HL-60 (cell line): ENCODE results near the gene FAM120AOS.

Experiments
- DNase-seq, 2 experiments: peaks; one replicate each; pipeline ENCODE4 v3.0.0-alpha.2; 2010 to 2020; ENCODE audit warnings: low read depth in 1 of 2, low spot score in 1 of 2
- H3K27ac ChIP-seq: fragments of 250-450 bp; sonication (Bioruptor Pico); replicated peaks from 2 replicates; pipeline ENCODE4 v1.5.1; 2020; ENCODE audit warnings: mild to moderate bottlenecking, moderate library complexity
- H3K27me3 ChIP-seq: fragments of 250-450 bp; sonication (Bioruptor Pico); 2 replicates; pipeline ENCODE4 v1.5.1; 2021; ENCODE audit warnings: mild to moderate bottlenecking, moderate library complexity; ENCODE audit not compliant: insufficient read depth, poor library complexity, severe bottlenecking
- H3K4me3 ChIP-seq: replicated peaks from 2 replicates; pipeline ENCODE4 v1.5.1; 2011; ENCODE audit warnings: mild to moderate bottlenecking, control low read depth, low read length; ENCODE audit not compliant: insufficient read depth
- GABPA ChIP-seq: IDR thresholded peaks from 2 replicates; pipeline ENCODE4 v1.6.1; 2012; ENCODE audit warnings: low read depth
- POLR2AphosphoS5 ChIP-seq: IDR thresholded peaks from 2 replicates; pipeline ENCODE4 v1.6.1; 2012; ENCODE audit warnings: low read depth
- REST ChIP-seq: IDR thresholded peaks from 2 replicates; pipeline ENCODE4 v1.6.1; 2012; ENCODE audit warnings: low read depth; ENCODE audit not compliant: insufficient replicate concordance
- SPI1 ChIP-seq: IDR thresholded peaks from 2 replicates; pipeline ENCODE4 v1.6.1; 2012; ENCODE audit warnings: low read depth, mild to moderate bottlenecking, borderline replicate concordance
- TF ChIP-seq, protein P1 (sequence below): IDR thresholded peaks from one replicate; pipeline ENCODE4 v1.5.1; 2011; ENCODE audit warnings: low read length, control low read depth, inconsistent platforms; ENCODE audit not compliant: insufficient read depth

The FAM120AOS gene

GRCh38 chr9:93460689-93461413, 7.5 kb upstream of the FAM120AOS start:
- Histone ChIP-seq H3K27ac (no peak overlapping the region), H3K27me3 (no peaks in the 10 kb centered on the region), H3K4me3 (no peak overlapping the region)
- no peak for TF ChIP-seq SPI1
- TF ChIP-seq, protein P1, sequence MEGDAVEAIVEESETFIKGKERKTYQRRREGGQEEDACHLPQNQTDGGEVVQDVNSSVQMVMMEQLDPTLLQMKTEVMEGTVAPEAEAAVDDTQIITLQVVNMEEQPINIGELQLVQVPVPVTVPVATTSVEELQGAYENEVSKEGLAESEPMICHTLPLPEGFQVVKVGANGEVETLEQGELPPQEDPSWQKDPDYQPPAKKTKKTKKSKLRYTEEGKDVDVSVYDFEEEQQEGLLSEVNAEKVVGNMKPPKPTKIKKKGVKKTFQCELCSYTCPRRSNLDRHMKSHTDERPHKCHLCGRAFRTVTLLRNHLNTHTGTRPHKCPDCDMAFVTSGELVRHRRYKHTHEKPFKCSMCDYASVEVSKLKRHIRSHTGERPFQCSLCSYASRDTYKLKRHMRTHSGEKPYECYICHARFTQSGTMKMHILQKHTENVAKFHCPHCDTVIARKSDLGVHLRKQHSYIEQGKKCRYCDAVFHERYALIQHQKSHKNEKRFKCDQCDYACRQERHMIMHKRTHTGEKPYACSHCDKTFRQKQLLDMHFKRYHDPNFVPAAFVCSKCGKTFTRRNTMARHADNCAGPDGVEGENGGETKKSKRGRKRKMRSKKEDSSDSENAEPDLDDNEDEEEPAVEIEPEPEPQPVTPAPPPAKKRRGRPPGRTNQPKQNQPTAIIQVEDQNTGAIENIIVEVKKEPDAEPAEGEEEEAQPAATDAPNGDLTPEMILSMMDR = no peak
- no peak for TF ChIP-seq REST
- no peak for TF ChIP-seq POLR2AphosphoS5
- TF ChIP-seq GABPA = no peak
- DNase-seq = no peak

DNA sequence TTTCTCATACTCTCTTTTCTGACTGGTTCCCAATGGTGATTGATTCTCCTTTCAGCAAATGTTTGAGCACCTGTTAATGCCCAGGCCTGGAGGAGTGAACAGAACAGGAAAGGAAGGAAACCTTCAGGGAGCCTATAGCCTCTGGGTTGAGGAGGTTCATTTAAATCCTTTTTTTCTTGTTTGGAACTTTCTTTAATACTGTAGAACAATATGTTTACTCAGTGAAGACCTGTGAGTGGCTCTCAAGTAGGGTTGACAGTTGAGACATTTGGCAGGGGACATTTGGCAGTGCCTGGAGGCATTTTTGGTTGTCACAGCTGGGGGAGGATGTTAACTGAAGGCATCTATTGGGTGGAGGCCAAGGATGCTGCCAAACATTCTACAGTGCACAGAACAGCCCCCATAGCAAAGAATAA, 6.1 kb upstream of the FAM120AOS start:
- Histone ChIP-seq H3K4me3 (no peak overlapping the region), H3K27me3 (no peaks in the 10 kb centered on the region), H3K27ac (no peak overlapping the region)
- TF ChIP-seq REST = no peak
- no peak for TF ChIP-seq POLR2AphosphoS5
- TF ChIP-seq, protein P1 = no peak
- no peak for TF ChIP-seq SPI1
- TF ChIP-seq GABPA = no peak
- DNase-seq = no peak

DNA sequence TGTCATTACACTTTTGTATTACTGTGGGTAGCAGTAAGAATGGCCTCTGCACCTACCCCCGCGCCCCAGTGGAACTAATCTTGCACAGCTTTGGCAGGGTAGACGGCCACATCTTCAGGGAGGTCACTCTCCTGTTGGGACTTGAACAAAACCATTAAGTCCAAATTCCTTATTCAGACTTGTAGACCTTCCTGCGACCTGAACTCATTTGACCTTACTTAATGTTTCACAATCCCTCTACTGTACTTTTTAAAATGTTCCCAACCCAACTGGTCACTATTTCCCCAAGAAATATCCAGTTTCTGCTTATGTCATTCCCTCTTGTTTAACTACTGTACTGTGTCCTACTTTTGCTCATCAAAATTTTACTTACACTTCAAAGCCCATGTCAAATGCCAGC, 5.3 kb upstream of the FAM120AOS start:
- Histone ChIP-seq H3K4me3 (no peak overlapping the region), H3K27ac (no peak overlapping the region), H3K27me3 (no peaks in the 10 kb centered on the region)
- TF ChIP-seq SPI1 (no peak), POLR2AphosphoS5 (no peak), REST (no peak), GABPA (no peak)
- TF ChIP-seq, protein P1 = no peak
- no peak for DNase-seq
